HCT116 (cell line): ENCODE data around the gene MAIP1. TPM values are rescaled to one million over a fixed set of nuclear protein-coding genes. Genes with fewer than 3 reads are reported as not detected.

ENCODE experiments used
- ATAC-seq: fragments of 200-7000 bp; cut with Tn5 transposase; 2 replicates; pipeline ENCODE4 v1.9.1; 2020; ENCODE audit warnings: mild to moderate bottlenecking, moderate library complexity
- BruUV-seq: library from RNA; stranded (reverse); fragments of 400-500 nt; replicated peaks from 2 replicates; lab custom pipeline; 2021; lab: Mats Ljungman, UMichigan
- CTCF ChIA-PET: fragments of 300-600 bp; sonication (Branson Sonifier 250); formaldehyde crosslinking; loops from one replicate; lab custom pipeline; 2021; ENCODE audit warnings: antibody characterized with exemption; lab: Charles Lee
- POLR2A ChIA-PET: fragments of 300-600, 350-600 bp; sonication (Branson Sonifier 250); formaldehyde crosslinking; loops from one replicate; lab custom pipeline; 2021; ENCODE audit warnings: antibody characterized with exemption; lab: Charles Lee
- RAD21 ChIA-PET, 2 experiments: fragments of 300-600 bp; sonication (Branson Sonifier 250); formaldehyde crosslinking; loops; one replicate each; lab custom pipeline; 2023; ENCODE audit warnings: low total read pairs in 2 of 2; ENCODE audit not compliant: uncharacterized antibody in 2 of 2, unreplicated experiment in 2 of 2, low non-redundant PET in 1 of 2; lab: Charles Lee
- DNase-seq: peaks from one replicate; pipeline ENCODE4 v3.0.0-alpha.2; 2010; ENCODE audit warnings: low read depth, low spot score
- H2AFZ ChIP-seq: fragments of 200-600 bp; shearing (Covaris generic), sonication (generic); 2 replicates; pipeline ENCODE4 v1.6.1; 2017; ENCODE audit warnings: low read depth, mixed run types, mixed read lengths, antibody characterized with exemption, low read length; ENCODE audit not compliant: poor library complexity, severe bottlenecking
- H3K27ac ChIP-seq: 2 replicates; pipeline ENCODE4 v1.5.1; 2012; ENCODE audit warnings: low read depth, low read length
- H3K27me3 ChIP-seq: fragments of 200-600 bp; sonication (generic); 2 replicates; pipeline ENCODE4 v1.6.1; 2016; ENCODE audit warnings: mixed run types, low read length, mixed read lengths; ENCODE audit not compliant: insufficient read depth
- H3K36me3 ChIP-seq, 2 experiments: fragments of 200-500 bp in 1 of 2; fragments of 200-600 bp in 1 of 2; sonication (Bioruptor generic) in 1 of 2; sonication (generic) in 1 of 2; 2 replicates each; pipeline versions ENCODE4 v1.5.1 to v1.6.1; 2014 to 2016; ENCODE audit warnings: low read length in 2 of 2, inconsistent platforms in 1 of 2, mixed read lengths in 1 of 2, mixed run types in 1 of 2; ENCODE audit not compliant: insufficient read depth in 2 of 2, control insufficient read depth in 1 of 2
- H3K4me1 ChIP-seq, 2 experiments: fragments of 200-600 bp in 1 of 2; sonication (generic) in 1 of 2; 2 replicates each; pipeline versions ENCODE4 v1.5.1 to v1.6.1; 2012 to 2017; ENCODE audit warnings: low read length in 2 of 2, inconsistent platforms in 1 of 2, mild to moderate bottlenecking in 1 of 2, mixed read lengths in 1 of 2, mixed run types in 1 of 2, moderate library complexity in 1 of 2; ENCODE audit not compliant: insufficient read depth in 2 of 2, control insufficient read depth in 1 of 2
- H3K4me2 ChIP-seq: fragments of 200-600 bp; sonication (generic); 2 replicates; pipeline ENCODE4 v1.6.1; 2017; ENCODE audit warnings: mixed run types, low read length, mixed read lengths
- H3K4me3 ChIP-seq, 2 experiments: fragments of 200-600 bp in 1 of 2; sonication (generic) in 1 of 2; replicated peaks in 1 of 2; 2 replicates each; pipeline ENCODE4 v1.5.1; 2011 to 2016; ENCODE audit warnings: low read length in 2 of 2, control low read depth in 1 of 2, low read depth in 1 of 2, mild to moderate bottlenecking in 1 of 2, mixed read lengths in 1 of 2, mixed run types in 1 of 2
- H3K79me2 ChIP-seq: fragments of 200-600 bp; sonication (generic); 2 replicates; pipeline ENCODE4 v1.6.1; 2017; ENCODE audit warnings: mild to moderate bottlenecking, mixed run types, low read length, moderate library complexity, mixed read lengths; ENCODE audit not compliant: insufficient read depth
- H3K9ac ChIP-seq: fragments of 200-600 bp; sonication (generic); 2 replicates; pipeline ENCODE4 v1.6.1; 2016; ENCODE audit warnings: low read length, mixed read lengths
- H3K9me2 ChIP-seq: fragments of 200-600 bp; sonication (generic), shearing (Covaris generic); 2 replicates; pipeline ENCODE4 v1.6.1; 2017; ENCODE audit warnings: mixed run types, mild to moderate bottlenecking, moderate library complexity; ENCODE audit not compliant: insufficient read depth
- H3K9me3 ChIP-seq, 2 experiments: fragments of 200-500 bp in 1 of 2; fragments of 200-600 bp in 1 of 2; sonication (Bioruptor generic) in 1 of 2; sonication (generic) in 1 of 2; 2 replicates each; pipeline ENCODE4 v1.6.1; 2014 to 2017; ENCODE audit warnings: low read length in 2 of 2, mixed read lengths in 2 of 2, inconsistent platforms in 1 of 2, low read depth in 1 of 2, mild to moderate bottlenecking in 1 of 2, mixed run types in 1 of 2, moderate library complexity in 1 of 2; ENCODE audit not compliant: control insufficient read depth in 1 of 2, insufficient read depth in 1 of 2
- H4K20me1 ChIP-seq: fragments of 200-600 bp; sonication (generic), shearing (Covaris generic); 2 replicates; pipeline ENCODE4 v1.6.1; 2017; ENCODE audit warnings: mixed run types, mild to moderate bottlenecking, moderate library complexity; ENCODE audit not compliant: insufficient read depth
- CBX3 ChIP-seq: IDR thresholded peaks from 2 replicates; pipeline ENCODE4 v1.6.1; 2012; ENCODE audit warnings: low read depth
- EGR1 ChIP-seq: IDR thresholded peaks from 2 replicates; pipeline ENCODE4 v1.6.1; 2012; ENCODE audit warnings: low read depth
- ELF1 ChIP-seq: IDR thresholded peaks from 2 replicates; pipeline ENCODE4 v1.6.1; 2012; ENCODE audit warnings: low read depth, borderline replicate concordance
- EZH2 ChIP-seq: fragments of 200-600 bp; sonication (generic); IDR thresholded peaks from 2 replicates; pipeline ENCODE4 v1.6.1; 2017; ENCODE audit warnings: antibody characterized with exemption, mixed run types
- EZH2phosphoT487 ChIP-seq: fragments of 200-600 bp; IDR thresholded peaks from 2 replicates; pipeline ENCODE4 v1.6.1; 2018; ENCODE audit warnings: antibody characterized with exemption, borderline replicate concordance
- FOSL1 ChIP-seq: IDR thresholded peaks from 2 replicates; pipeline ENCODE4 v1.6.1; 2012; ENCODE audit warnings: low read depth
- JUND ChIP-seq: IDR thresholded peaks from 2 replicates; pipeline ENCODE4 v1.6.1; 2012
- POLR2A ChIP-seq: IDR thresholded peaks from 2 replicates; pipeline ENCODE4 v1.7.0; 2011; ENCODE audit warnings: borderline replicate concordance; ENCODE audit not compliant: insufficient read depth, insufficient read length; ENCODE audit errors: extremely low read depth
- POLR2AphosphoS5 ChIP-seq: IDR thresholded peaks from 2 replicates; pipeline ENCODE4 v1.6.1; 2011; ENCODE audit warnings: mild to moderate bottlenecking, low read depth, low read length, moderate library complexity
- SP1 ChIP-seq: IDR thresholded peaks from 2 replicates; pipeline ENCODE4 v1.6.1; 2012; ENCODE audit warnings: low read depth
- SRF ChIP-seq: IDR thresholded peaks from 2 replicates; pipeline ENCODE4 v1.6.1; 2012; ENCODE audit warnings: low read depth
- TCF7L2 ChIP-seq: IDR thresholded peaks from 2 replicates; pipeline ENCODE4 v1.7.0; 2011; ENCODE audit warnings: borderline replicate concordance, inconsistent platforms; ENCODE audit not compliant: insufficient read depth, insufficient read length; ENCODE audit errors: extremely low read depth
- YY1 ChIP-seq: IDR thresholded peaks from 2 replicates; pipeline ENCODE4 v1.6.1; 2011; ENCODE audit warnings: low read length, low read depth, moderate library complexity, mild to moderate bottlenecking; ENCODE audit not compliant: insufficient replicate concordance; ENCODE audit errors: extremely low read depth
- ZFX ChIP-seq: fragments of 450-650 bp; IDR thresholded peaks from 2 replicates; pipeline ENCODE4 v1.6.1; 2017
- ZNF274 ChIP-seq: fragments of 200-500 bp; sonication (Bioruptor generic); IDR thresholded peaks from 2 replicates; pipeline ENCODE4 v1.6.1; 2014; ENCODE audit warnings: mild to moderate bottlenecking, low read depth, low read length, inconsistent platforms
- intact Hi-C: fragments of 100-400 bp; cut with micrococcal nuclease; formaldehyde crosslinking; loops from 2 replicates; pipeline ENCODE4 v1.10.0; 2022
- total RNA-seq: library from RNA; stranded (reverse); gene quantifications from one replicate; pipeline ENCODE4 v1.2.1, GENCODE V29; 2021; ENCODE audit not compliant: unreplicated experiment
- TF ChIP-seq, protein P1 (sequence below): IDR thresholded peaks from 2 replicates; pipeline ENCODE4 v1.6.1; 2012
- TF ChIP-seq, protein P2 (sequence below), 3 experiments: fragments of 200-600 bp in 1 of 3; sonication (generic) in 1 of 3; IDR thresholded peaks in 2 of 3; conservative IDR thresholded peaks in 1 of 3; 2 replicates each; pipeline ENCODE4 v1.5.1; 2012 to 2017; ENCODE audit warnings: low read depth in 2 of 3, low read length in 2 of 3, antibody characterized with exemption in 1 of 3, borderline replicate concordance in 1 of 3, control low read depth in 1 of 3, mild to moderate bottlenecking in 1 of 3, mixed read lengths in 1 of 3, mixed run types in 1 of 3, moderate library complexity in 1 of 3; ENCODE audit not compliant: insufficient read depth in 1 of 3
- TF ChIP-seq, protein P3 (sequence below): IDR thresholded peaks from 2 replicates; pipeline ENCODE4 v1.6.1; 2011; ENCODE audit warnings: mild to moderate bottlenecking, low read length, moderate library complexity; ENCODE audit not compliant: insufficient replicate concordance; ENCODE audit errors: extremely low read depth

The MAIP1 gene
- total RNA-seq, 1 experiment from 2014 or later = 32.5 TPM

- RAD21 ChIA-PET = no interaction called here
- no peaks in the 10 kb centered on the region for H4K20me1 ChIP-seq
- no peak overlapping the region for H3K4me3 ChIP-seq
- DNase-seq = no peak
- no peaks in the 10 kb centered on the region for H3K9me2 ChIP-seq
- no peaks in the 10 kb centered on the region for H3K4me1 ChIP-seq
- H3K9me3 ChIP-seq = no peaks in the 10 kb centered on the region; a peak in 1 of 4 replicates
- no peaks in the 10 kb centered on the region for H3K36me3 ChIP-seq
- no peaks in the 10 kb centered on the region for H3K27me3 ChIP-seq
- H3K4me2 ChIP-seq = no peak overlapping the region
- TF ChIP-seq POLR2A (no peak), FOSL1 (no peak), EGR1 (no peak), YY1 (no peak), POLR2AphosphoS5 (no peak), JUND (no peak), SP1 (no peak), CBX3 (no peak), SRF (no peak), EZH2phosphoT487 (no peak), ELF1 (no peak), EZH2 (no peak), TCF7L2 (no peak), ZNF274 (no peak), ZFX (no peak)
- TF ChIP-seq, protein P1, sequence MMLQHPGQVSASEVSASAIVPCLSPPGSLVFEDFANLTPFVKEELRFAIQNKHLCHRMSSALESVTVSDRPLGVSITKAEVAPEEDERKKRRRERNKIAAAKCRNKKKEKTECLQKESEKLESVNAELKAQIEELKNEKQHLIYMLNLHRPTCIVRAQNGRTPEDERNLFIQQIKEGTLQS = no peak
- TF ChIP-seq, protein P2, sequence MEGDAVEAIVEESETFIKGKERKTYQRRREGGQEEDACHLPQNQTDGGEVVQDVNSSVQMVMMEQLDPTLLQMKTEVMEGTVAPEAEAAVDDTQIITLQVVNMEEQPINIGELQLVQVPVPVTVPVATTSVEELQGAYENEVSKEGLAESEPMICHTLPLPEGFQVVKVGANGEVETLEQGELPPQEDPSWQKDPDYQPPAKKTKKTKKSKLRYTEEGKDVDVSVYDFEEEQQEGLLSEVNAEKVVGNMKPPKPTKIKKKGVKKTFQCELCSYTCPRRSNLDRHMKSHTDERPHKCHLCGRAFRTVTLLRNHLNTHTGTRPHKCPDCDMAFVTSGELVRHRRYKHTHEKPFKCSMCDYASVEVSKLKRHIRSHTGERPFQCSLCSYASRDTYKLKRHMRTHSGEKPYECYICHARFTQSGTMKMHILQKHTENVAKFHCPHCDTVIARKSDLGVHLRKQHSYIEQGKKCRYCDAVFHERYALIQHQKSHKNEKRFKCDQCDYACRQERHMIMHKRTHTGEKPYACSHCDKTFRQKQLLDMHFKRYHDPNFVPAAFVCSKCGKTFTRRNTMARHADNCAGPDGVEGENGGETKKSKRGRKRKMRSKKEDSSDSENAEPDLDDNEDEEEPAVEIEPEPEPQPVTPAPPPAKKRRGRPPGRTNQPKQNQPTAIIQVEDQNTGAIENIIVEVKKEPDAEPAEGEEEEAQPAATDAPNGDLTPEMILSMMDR (IDR thresholded peaks at IDR 0.05 in 2 of 3, conservative IDR thresholded peaks at IDR 0.05 in 1 of 3; ENCODE audit: borderline replicate concordance in 1 of 3, insufficient read depth in 1 of 3, low read depth in 2 of 3, low read length in 2 of 3) = no peak
- TF ChIP-seq, protein P3, sequence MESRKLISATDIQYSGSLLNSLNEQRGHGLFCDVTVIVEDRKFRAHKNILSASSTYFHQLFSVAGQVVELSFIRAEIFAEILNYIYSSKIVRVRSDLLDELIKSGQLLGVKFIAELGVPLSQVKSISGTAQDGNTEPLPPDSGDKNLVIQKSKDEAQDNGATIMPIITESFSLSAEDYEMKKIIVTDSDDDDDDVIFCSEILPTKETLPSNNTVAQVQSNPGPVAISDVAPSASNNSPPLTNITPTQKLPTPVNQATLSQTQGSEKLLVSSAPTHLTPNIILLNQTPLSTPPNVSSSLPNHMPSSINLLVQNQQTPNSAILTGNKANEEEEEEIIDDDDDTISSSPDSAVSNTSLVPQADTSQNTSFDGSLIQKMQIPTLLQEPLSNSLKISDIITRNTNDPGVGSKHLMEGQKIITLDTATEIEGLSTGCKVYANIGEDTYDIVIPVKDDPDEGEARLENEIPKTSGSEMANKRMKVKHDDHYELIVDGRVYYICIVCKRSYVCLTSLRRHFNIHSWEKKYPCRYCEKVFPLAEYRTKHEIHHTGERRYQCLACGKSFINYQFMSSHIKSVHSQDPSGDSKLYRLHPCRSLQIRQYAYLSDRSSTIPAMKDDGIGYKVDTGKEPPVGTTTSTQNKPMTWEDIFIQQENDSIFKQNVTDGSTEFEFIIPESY = no peak
- H2AFZ ChIP-seq = no peak overlapping the region
- H3K79me2 ChIP-seq = no peaks in the 10 kb centered on the region
- POLR2A ChIA-PET = no interaction called here
- intact Hi-C loops = no loop called here
- BruUV-seq = no TSS peak
- ATAC-seq = no peak
- no peak overlapping the region for H3K9ac ChIP-seq
- CTCF ChIA-PET = no interaction called here
- H3K27ac ChIP-seq = no peak overlapping the region
Observed at GRCh38 chr2:199991691-199992090, 36.3 kb downstream of the MAIP1 start.
